ENCODE results near the gene ALPK1.
"Not testable (repeated sequence)": the region's sequence is repeated elsewhere in the genome, so short reads cannot be mapped to it uniquely, and the experiment has no call there.

Gene ALPK1

GRCh38 chr4:112277705-112278448, 19.3 kb upstream of the ALPK1 start:
- in situ Hi-C loops (cut with MboI; ENCODE audit: low sequenced_read_pairs, unreplicated experiment) = no loop called here
- DNase-seq (ENCODE audit: low spot score) = no peak

GRCh38 chr4:112279025-112279881, 17.9 kb upstream of the ALPK1 start:
- TF ChIP-seq CTCF (IDR thresholded peaks at IDR 0.05; ENCODE audit: borderline replicate concordance, control extremely low read depth, extremely low read depth, insufficient read depth, missing control alignments) = no peak
- in situ Hi-C loops (cut with MboI; ENCODE audit: low sequenced_read_pairs, unreplicated experiment) = no loop called here

More at GRCh38 chr4:112277705-112278448, 19.3 kb upstream of the ALPK1 start:
- TF ChIP-seq CTCF (IDR thresholded peaks at IDR 0.05; ENCODE audit: borderline replicate concordance, control extremely low read depth, extremely low read depth, insufficient read depth, missing control alignments) = no peak

GRCh38 chr4:112279882-112280315, 17.3 kb upstream of the ALPK1 start:
- in situ Hi-C loops (cut with MboI; ENCODE audit: low sequenced_read_pairs, unreplicated experiment) = no loop called here
- no peak for TF ChIP-seq CTCF (IDR thresholded peaks at IDR 0.05; ENCODE audit: borderline replicate concordance, control extremely low read depth, extremely low read depth, insufficient read depth, missing control alignments)

More at GRCh38 chr4:112279025-112279881, 17.9 kb upstream of the ALPK1 start:
- no peak for DNase-seq (ENCODE audit: low spot score)

GRCh38 chr4:112280386-112281056, 16.6 kb upstream of the ALPK1 start:
- in situ Hi-C loops (cut with MboI; ENCODE audit: low sequenced_read_pairs, unreplicated experiment) = no loop called here
- no peak for TF ChIP-seq CTCF (IDR thresholded peaks at IDR 0.05; ENCODE audit: borderline replicate concordance, control extremely low read depth, extremely low read depth, insufficient read depth, missing control alignments)

More at GRCh38 chr4:112279882-112280315, 17.3 kb upstream of the ALPK1 start:
- no peak for DNase-seq (ENCODE audit: low spot score)

GRCh38 chr4:112281895-112282398, 15.2 kb upstream of the ALPK1 start:
- DNase-seq (ENCODE audit: low spot score); in situ Hi-C loops (cut with MboI; ENCODE audit: low sequenced_read_pairs, unreplicated experiment): not testable (repeated sequence)

More at GRCh38 chr4:112280386-112281056, 16.6 kb upstream of the ALPK1 start:
- DNase-seq (ENCODE audit: low spot score) = no peak

GRCh38 chr4:112282860-112283667, 14.1 kb upstream of the ALPK1 start:
- no peak for DNase-seq (ENCODE audit: low spot score)
- in situ Hi-C loops (cut with MboI; ENCODE audit: low sequenced_read_pairs, unreplicated experiment) = no loop called here
- no peak for TF ChIP-seq CTCF (IDR thresholded peaks at IDR 0.05; ENCODE audit: borderline replicate concordance, control extremely low read depth, extremely low read depth, insufficient read depth, missing control alignments)

Measured in GM13976 (cell line).